Measurements from ENCODE around the gene ZFPL1. TPM values are rescaled to one million over a fixed set of nuclear protein-coding genes. Genes with fewer than 3 reads are reported as not detected.

The ZFPL1 gene
- total RNA-seq, 1 donor from 2014 or later = 33.3 TPM

GRCh38 chr11:65090628-65091027, 6.6 kb downstream of the ZFPL1 start:
- Mint-ChIP-seq H3K9me3 (no peaks in the 10 kb centered on the region), H3K4me1 (peaks cover 5% of the 10 kb centered on the region), H3K36me3 (ENCODE audit: low read depth) (peaks cover 21% of the 10 kb centered on the region), H3K4me3 (no peak overlapping the region), H3K27ac (no peak overlapping the region), H3K27me3 (no peaks in the 10 kb centered on the region)
- DNase-seq = no peak
- intact Hi-C loops (cut with micrococcal nuclease) = no loop called here

DNA sequence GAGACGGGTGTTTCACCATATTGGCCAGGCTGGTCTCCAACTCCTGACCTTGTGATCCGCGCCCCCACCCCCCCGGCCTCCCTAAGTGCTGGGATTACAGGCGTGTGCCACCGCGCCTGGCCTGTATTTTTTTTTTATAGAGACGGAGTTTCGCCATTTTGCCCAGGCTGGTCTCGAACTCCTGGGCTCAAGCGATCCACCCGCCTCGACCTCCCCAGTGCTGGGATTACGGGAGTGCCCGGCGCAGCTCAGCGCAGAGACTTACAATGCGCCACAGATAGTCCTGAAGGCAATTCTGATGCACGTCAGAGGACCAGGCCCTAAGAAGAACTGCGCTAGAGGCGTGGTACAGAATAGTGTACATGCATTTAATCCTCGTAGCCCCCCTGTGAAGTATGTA, 11.4 kb downstream of the ZFPL1 start:
- no peaks in the 10 kb centered on the region for H3K27me3 Mint-ChIP-seq
- intact Hi-C loops (cut with micrococcal nuclease) = no loop called here
- no peak for DNase-seq

DNA sequence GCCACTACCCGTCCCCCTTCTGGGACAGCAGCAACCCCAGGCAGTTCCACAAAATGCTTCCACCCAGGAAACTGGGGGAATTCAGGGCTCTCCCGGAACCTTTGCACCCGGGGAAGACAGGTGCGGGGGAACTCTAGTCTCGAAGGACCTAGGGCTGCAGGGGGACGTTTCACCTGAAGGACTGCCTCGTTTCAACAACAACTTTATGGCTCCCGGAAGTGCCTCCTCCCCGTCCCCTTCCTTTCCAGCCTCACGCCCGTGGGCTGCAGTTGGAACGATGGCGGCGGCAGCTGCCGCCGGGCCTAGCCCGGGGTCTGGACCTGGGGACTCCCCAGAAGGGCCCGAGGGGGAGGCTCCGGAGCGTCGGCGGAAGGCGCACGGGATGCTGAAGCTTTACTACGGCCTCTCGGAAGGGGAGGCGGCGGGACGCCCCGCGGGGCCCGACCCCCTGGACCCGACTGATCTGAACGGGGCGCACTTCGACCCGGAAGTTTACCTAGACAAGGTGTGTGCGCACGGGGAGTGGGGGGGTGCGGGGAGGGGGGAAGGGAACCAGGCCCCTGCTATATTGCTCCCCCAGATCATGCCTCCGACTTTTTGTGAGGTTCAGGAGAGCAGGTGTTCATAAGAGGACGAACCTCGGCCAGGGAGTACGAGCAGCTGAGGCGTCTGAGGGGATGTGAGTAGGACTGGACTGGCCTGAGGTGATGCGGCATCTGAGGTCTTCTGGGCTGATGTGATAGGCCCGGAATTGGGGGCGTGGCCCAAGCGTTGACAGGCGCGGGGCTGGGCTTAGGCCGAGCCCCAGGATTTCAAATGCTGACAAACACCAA, 12.2 kb downstream of the ZFPL1 start, which contains the start of gene VPS51:
Gene VPS51 (plus strand): TSS at position 241 of the 833 bp plus-strand sequence. CDS start 37 bp downstream, at position 278.
- Mint-ChIP-seq H3K27ac (peak within 1 kb of the TSS; percentile 94), H3K36me3 (ENCODE audit: low read depth) (peaks cover 11% of the 10 kb centered on the region), H3K9me3 (no peaks in the 10 kb centered on the region), H3K4me3 (peak within 1 kb of the TSS; percentile 95), H3K27me3 (no peaks in the 10 kb centered on the region), H3K4me1 (peaks cover 14% of the 10 kb centered on the region)
- intact Hi-C loops (cut with micrococcal nuclease) = loop anchor here (1.0 kb wide), 4 partner anchors 12 to 26 kb away; partner anchors contain the start of genes CDCA5, FAU, MRPL49 and ZFPL1
- peak; percentile 95 for DNase-seq

More for the DNA sequence above, 11.4 kb downstream of the ZFPL1 start:
- Mint-ChIP-seq H3K27ac (peak overlapping the region; percentile 94), H3K36me3 (ENCODE audit: low read depth) (peaks cover 11% of the 10 kb centered on the region), H3K4me3 (peak overlapping the region; percentile 95), H3K9me3 (no peaks in the 10 kb centered on the region), H3K4me1 (peaks cover 14% of the 10 kb centered on the region)

- Mint-ChIP-seq H3K27me3 (no peaks in the 10 kb centered on the region), H3K9me3 (no peaks in the 10 kb centered on the region), H3K4me3 (peak overlapping the region; percentile 95), H3K27ac (no peak overlapping the region), H3K4me1 (peaks cover 14% of the 10 kb centered on the region), H3K36me3 (ENCODE audit: low read depth) (peaks cover 14% of the 10 kb centered on the region)
- intact Hi-C loops (cut with micrococcal nuclease) = loop anchor here (1.0 kb wide), 4 partner anchors 13 to 25 kb away; partner anchors contain the start of genes CDCA5, FAU, MRPL49 and ZFPL1
- no peak for DNase-seq
Observed at GRCh38 chr11:65096926-65097325, 12.9 kb downstream of the ZFPL1 start.

DNA sequence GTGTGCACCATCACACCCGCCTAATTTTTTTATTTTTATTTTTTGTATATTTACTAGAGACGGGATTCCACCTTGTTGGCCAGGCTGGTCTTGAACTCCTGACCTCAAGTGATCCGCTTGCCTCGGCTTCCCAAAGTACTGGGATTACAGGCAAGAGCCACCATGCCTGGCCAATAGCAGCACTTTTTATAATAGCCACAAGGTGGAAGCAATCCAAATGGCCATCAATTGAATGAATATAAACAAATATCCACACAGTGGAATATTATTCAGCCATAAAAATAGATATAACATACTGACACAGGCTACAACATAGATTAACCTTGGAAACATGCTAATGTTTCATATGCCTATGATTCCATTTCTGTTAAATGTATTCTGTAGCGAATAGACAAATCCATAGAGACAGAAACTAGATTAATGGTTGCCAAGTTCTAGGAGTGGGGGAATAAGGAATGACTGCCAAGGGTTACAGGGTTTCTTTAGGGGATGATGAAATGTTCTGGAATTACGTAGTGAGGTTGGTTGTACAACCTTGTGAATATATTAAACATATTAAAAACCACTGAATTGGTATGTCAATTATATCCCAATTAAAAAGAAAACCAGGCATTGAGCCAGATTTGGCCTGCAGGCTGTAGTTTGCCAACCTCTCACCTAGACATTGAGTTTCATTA, 16.8 kb downstream of the ZFPL1 start:
- no peak for DNase-seq
- no peak overlapping the region for H3K27ac Mint-ChIP-seq
- H3K4me3 Mint-ChIP-seq = no peak overlapping the region
- H3K4me1 Mint-ChIP-seq = peaks cover 19% of the 10 kb centered on the region
- peaks cover 27% of the 10 kb centered on the region for H3K36me3 Mint-ChIP-seq (ENCODE audit: low read depth)
- intact Hi-C loops (cut with micrococcal nuclease) = no loop called here
- H3K9me3 Mint-ChIP-seq = no peaks in the 10 kb centered on the region
- no peaks in the 10 kb centered on the region for H3K27me3 Mint-ChIP-seq

- no peak for DNase-seq
- no peak overlapping the region for H3K4me3 Mint-ChIP-seq
- no peaks in the 10 kb centered on the region for H3K27me3 Mint-ChIP-seq
- H3K27ac Mint-ChIP-seq = no peak overlapping the region
- intact Hi-C loops (cut with micrococcal nuclease) = no loop called here
- H3K4me1 Mint-ChIP-seq = peaks cover 16% of the 10 kb centered on the region
- H3K9me3 Mint-ChIP-seq = no peaks in the 10 kb centered on the region
- peaks cover 33% of the 10 kb centered on the region for H3K36me3 Mint-ChIP-seq (ENCODE audit: low read depth)
Observed at GRCh38 chr11:65102142-65103095, 18.4 kb downstream of the ZFPL1 start.

DNA sequence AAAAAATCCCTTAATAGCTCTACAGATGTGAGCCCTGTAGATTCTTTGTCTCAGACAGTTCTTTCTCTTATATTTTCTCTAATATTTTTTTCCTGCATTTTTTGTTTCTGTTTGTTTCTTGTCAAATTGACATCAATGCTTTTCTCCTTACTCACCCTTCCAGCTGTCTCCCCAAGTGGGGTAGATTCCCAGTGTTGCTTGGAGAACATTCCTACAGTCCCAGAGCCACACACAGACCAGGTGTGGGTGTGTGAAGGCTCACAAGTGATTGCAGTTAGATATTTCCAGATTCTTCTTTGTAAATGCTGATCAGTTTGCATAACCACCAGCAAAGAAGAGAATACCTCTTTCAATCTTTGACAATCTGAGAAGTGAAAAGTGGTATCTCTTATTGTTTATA, 19.5 kb downstream of the ZFPL1 start:
- intact Hi-C loops (cut with micrococcal nuclease) = no loop called here
- Mint-ChIP-seq H3K36me3 (ENCODE audit: low read depth) (peaks cover 29% of the 10 kb centered on the region), H3K27ac (no peak overlapping the region), H3K27me3 (no peaks in the 10 kb centered on the region), H3K9me3 (no peaks in the 10 kb centered on the region), H3K4me3 (no peak overlapping the region), H3K4me1 (peaks cover 12% of the 10 kb centered on the region)
- no peak for DNase-seq

GRCh38 chr11:65104628-65105027, 20.6 kb downstream of the ZFPL1 start:
- H3K9me3 Mint-ChIP-seq = no peaks in the 10 kb centered on the region
- H3K27me3 Mint-ChIP-seq = no peaks in the 10 kb centered on the region
- H3K27ac Mint-ChIP-seq = no peak overlapping the region
- H3K4me3 Mint-ChIP-seq = no peak overlapping the region
- peaks cover 26% of the 10 kb centered on the region for H3K36me3 Mint-ChIP-seq (ENCODE audit: low read depth)
- DNase-seq = no peak
- intact Hi-C loops (cut with micrococcal nuclease) = no loop called here
- peaks cover 9% of the 10 kb centered on the region for H3K4me1 Mint-ChIP-seq

DNA sequence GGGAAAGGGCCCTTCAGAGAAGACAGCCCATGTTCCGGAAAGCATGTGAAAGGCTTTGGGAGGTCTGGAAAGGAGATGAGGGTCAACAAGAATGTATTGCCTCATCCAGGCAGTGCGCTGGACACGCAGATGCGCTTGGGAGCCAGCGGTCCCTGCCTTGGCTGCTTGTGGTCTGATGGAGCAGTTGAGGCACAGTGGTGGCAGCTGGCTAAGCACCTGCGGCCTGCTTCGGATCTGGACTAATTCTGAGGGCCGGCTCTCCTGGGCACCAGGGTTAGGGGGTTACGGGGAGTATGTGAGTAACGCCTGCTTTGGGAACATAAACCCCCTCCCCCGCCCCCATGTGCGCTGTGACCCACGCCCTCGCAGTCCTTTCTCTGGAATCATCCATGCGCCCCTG, 23.1 kb downstream of the ZFPL1 start:
- Mint-ChIP-seq H3K36me3 (ENCODE audit: low read depth) (peaks cover 27% of the 10 kb centered on the region), H3K27ac (no peak overlapping the region), H3K9me3 (no peaks in the 10 kb centered on the region), H3K27me3 (no peaks in the 10 kb centered on the region), H3K4me3 (no peak overlapping the region), H3K4me1 (peaks cover 27% of the 10 kb centered on the region)
- intact Hi-C loops (cut with micrococcal nuclease) = no loop called here
- DNase-seq = no peak

DNA sequence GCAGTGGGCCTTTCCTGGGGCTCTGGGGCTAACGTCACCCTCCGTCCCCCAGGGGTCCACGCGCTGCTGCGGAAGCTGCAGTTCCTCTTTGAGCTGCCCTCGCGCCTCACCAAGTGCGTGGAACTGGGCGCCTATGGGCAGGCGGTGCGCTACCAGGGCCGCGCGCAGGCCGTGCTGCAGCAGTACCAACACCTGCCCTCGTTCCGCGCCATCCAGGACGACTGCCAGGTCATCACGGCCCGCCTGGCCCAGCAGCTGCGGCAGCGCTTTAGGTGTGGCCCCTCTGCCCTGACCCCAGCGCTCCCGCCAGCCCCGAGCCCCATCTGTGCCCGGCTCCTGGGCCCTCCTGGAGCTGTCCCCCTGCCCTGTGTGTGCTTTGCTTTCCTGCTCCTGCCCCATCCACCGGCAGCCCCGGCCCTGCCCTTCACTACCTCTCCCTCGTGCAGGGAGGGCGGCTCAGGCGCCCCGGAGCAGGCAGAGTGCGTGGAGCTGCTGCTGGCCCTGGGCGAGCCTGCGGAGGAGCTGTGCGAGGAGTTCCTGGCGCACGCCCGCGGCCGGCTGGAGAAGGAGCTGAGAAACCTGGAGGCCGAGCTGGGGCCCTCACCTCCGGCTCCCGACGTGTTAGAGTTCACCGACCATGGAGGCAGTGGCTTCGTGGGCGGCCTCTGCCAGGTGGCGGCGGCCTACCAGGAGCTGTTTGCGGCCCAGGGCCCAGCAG, 23.9 kb downstream of the ZFPL1 start:
- no peak overlapping the region for H3K4me3 Mint-ChIP-seq
- no peak overlapping the region for H3K27ac Mint-ChIP-seq
- no peaks in the 10 kb centered on the region for H3K27me3 Mint-ChIP-seq
- no peaks in the 10 kb centered on the region for H3K9me3 Mint-ChIP-seq
- peaks cover 27% of the 10 kb centered on the region for H3K4me1 Mint-ChIP-seq
- no peak for DNase-seq
- peaks cover 27% of the 10 kb centered on the region for H3K36me3 Mint-ChIP-seq (ENCODE audit: low read depth)
- intact Hi-C loops (cut with micrococcal nuclease) = no loop called here

DNA sequence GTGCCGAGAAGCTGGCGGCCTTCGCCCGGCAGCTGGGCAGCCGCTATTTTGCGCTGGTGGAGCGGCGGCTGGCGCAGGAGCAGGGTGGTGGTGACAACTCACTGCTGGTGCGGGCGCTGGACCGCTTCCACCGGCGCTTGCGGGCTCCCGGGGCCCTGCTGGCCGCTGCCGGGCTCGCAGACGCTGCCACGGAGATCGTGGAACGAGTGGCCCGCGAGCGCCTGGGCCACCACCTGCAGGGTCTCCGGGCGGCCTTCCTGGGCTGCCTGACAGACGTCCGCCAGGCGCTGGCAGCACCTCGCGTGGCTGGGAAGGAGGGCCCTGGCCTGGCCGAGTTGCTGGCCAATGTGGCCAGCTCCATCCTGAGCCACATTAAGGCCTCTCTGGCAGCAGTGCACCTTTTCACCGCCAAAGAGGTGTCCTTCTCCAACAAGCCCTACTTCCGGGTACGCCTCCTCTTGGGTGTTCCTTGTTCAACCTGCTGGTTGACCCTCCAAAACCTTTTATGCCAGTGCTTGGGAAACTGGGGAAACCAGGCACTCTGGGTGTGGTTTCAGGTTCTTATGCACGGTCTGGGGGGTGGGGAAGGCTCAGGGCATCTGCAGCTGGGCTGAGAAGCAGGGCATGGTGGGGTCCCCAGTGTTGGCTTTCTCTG, 24.6 kb downstream of the ZFPL1 start:
- intact Hi-C loops (cut with micrococcal nuclease) = no loop called here
- no peak overlapping the region for H3K4me3 Mint-ChIP-seq
- H3K27me3 Mint-ChIP-seq = no peaks in the 10 kb centered on the region
- peaks cover 32% of the 10 kb centered on the region for H3K4me1 Mint-ChIP-seq
- peaks cover 27% of the 10 kb centered on the region for H3K36me3 Mint-ChIP-seq (ENCODE audit: low read depth)
- H3K9me3 Mint-ChIP-seq = no peaks in the 10 kb centered on the region
- DNase-seq = no peak
- no peak overlapping the region for H3K27ac Mint-ChIP-seq
